Gastrocnemius medialis (tissue), 4 donors: ENCODE data around the gene RAB25. TPM values are rescaled to one million over a fixed set of nuclear protein-coding genes. Genes with fewer than 3 reads are reported as not detected.

Experiments
- ATAC-seq, 2 donors: fragments of 150-250 bp; one replicate each; pipeline ENCODE4 v1.9.1; 2016
- DNase-seq, 2 donors: peaks; one replicate each; pipeline ENCODE4 v3.0.0-alpha.2; 2019
- H3K27ac ChIP-seq, 4 donors: fragments of 200-600 bp; sonication (generic); 1 replicate in 1 of 4; 2 replicates in 3 of 4; pipeline ENCODE4 v1.5.1; 2016 to 2018; ENCODE audit warnings: mild to moderate bottlenecking in 2 of 4, moderate library complexity in 1 of 4
- H3K27me3 ChIP-seq, 3 donors: fragments of 200-600 bp; sonication (generic) in 2 of 3; 1 replicate in 1 of 3; 2 replicates in 2 of 3; pipeline versions ENCODE4 v1.5.1 to v1.6.0; 2016 to 2019; ENCODE audit warnings: mild to moderate bottlenecking in 1 of 3, moderate library complexity in 1 of 3
- H3K36me3 ChIP-seq, 2 donors: fragments of 200-600 bp; sonication (generic) in 1 of 2; one replicate each; pipeline ENCODE4 v1.5.1; 2017 to 2018
- H3K4me1 ChIP-seq, 2 donors: fragments of 200-600 bp; sonication (generic) in 1 of 2; one replicate each; pipeline ENCODE4 v1.5.1; 2016 to 2017; ENCODE audit warnings: mild to moderate bottlenecking in 2 of 2
- H3K4me3 ChIP-seq, 4 donors: fragments of 200-600 bp; sonication (generic) in 3 of 4; 1 replicate in 1 of 4; 2 replicates in 3 of 4; pipeline ENCODE4 v1.5.1; 2016 to 2019; ENCODE audit warnings: mild to moderate bottlenecking in 2 of 4
- H3K9me3 ChIP-seq, 3 donors: fragments of 200-600 bp; sonication (generic) in 2 of 3; 1 replicate in 1 of 3; 2 replicates in 2 of 3; pipeline ENCODE4 v1.5.1; 2016 to 2019
- POLR2A ChIP-seq, 2 donors: fragments of 450-650 bp; IDR thresholded peaks; one replicate each; pipeline ENCODE4 v1.6.1; 2017; ENCODE audit warnings: antibody characterized with exemption in 2 of 2, mild to moderate bottlenecking in 2 of 2, moderate library complexity in 2 of 2
- in situ Hi-C, 4 donors: fragments of 200-750 bp; cut with MboI; loops; one replicate each; pipeline versions ENCODE4 v1.15.0 to v1.8.0; 2017; ENCODE audit warnings: low sequenced_read_pairs in 4 of 4
- intact Hi-C: fragments of 100-400 bp; cut with DNase I; formaldehyde crosslinking; loops from one replicate; pipeline ENCODE4 v1.15.1; 2023; ENCODE audit warnings: low total_unique reads
- total RNA-seq, 4 donors: library from RNA; depleted of rRNA; stranded (reverse); fragments of >200 nt; gene quantifications; one replicate each; pipeline versions ENCODE4 v1.1.0 to v1.2.3, GENCODE V29; 2016
- TF ChIP-seq, protein P1 (sequence below), 5 experiments: fragments of 450-650 bp in 3 of 5; fragments of 200-600 bp in 2 of 5; sonication (generic) in 2 of 5; IDR thresholded peaks in 4 of 5; conservative IDR thresholded peaks in 1 of 5; 1 replicate in 4 of 5; 2 replicates in 1 of 5; pipeline ENCODE4 v1.5.1; 2016 to 2019; ENCODE audit warnings: antibody characterized with exemption in 5 of 5, mild to moderate bottlenecking in 3 of 5, moderate library complexity in 3 of 5

The RAB25 gene
- total RNA-seq, 4 donors from 2014 or later, result 1.2 TPM; not detected in 3

DNA sequence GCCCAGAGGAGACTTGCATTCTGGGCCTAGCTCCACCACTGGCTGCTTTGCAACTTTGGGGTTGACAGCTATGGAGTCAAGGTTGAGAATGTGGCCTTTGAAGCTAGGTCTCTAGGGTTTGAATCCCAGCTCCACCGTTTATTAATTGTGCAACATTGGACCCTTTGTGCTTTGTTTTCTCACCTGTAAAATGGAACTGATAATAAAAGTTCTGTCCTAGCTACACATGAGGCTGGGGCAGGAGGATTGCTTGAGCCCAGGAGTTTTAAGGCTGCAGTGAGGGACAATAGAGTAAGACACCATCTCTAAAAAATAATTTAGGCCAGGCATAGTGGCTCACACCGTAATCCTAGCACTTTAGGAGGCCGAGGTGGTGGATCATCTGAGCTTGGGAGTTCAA is 38.3 kb downstream of the RAB25 start:
- ATAC-seq, result no peak
- TF ChIP-seq, protein P1, sequence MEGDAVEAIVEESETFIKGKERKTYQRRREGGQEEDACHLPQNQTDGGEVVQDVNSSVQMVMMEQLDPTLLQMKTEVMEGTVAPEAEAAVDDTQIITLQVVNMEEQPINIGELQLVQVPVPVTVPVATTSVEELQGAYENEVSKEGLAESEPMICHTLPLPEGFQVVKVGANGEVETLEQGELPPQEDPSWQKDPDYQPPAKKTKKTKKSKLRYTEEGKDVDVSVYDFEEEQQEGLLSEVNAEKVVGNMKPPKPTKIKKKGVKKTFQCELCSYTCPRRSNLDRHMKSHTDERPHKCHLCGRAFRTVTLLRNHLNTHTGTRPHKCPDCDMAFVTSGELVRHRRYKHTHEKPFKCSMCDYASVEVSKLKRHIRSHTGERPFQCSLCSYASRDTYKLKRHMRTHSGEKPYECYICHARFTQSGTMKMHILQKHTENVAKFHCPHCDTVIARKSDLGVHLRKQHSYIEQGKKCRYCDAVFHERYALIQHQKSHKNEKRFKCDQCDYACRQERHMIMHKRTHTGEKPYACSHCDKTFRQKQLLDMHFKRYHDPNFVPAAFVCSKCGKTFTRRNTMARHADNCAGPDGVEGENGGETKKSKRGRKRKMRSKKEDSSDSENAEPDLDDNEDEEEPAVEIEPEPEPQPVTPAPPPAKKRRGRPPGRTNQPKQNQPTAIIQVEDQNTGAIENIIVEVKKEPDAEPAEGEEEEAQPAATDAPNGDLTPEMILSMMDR (IDR thresholded peaks at IDR 0.05 in 4 of 5, conservative IDR thresholded peaks at IDR 0.05 in 1 of 5), result no peak
- TF ChIP-seq POLR2A (IDR thresholded peaks at IDR 0.05), result no peak
- Histone ChIP-seq H3K36me3 (no peaks in the 10 kb centered on the region), H3K27me3 (no peaks in the 10 kb centered on the region), H3K9me3 (no peaks in the 10 kb centered on the region), H3K4me3 (no peak overlapping the region), H3K27ac (no peak overlapping the region), H3K4me1 (peaks cover 31% of the 10 kb centered on the region in 2 donors)
- in situ Hi-C loops, result loop anchor here in 3 of 4 donors (5.0 kb wide), 1 partner anchor 33 kb away; no protein-coding TSS in a partner anchor
- no peak for DNase-seq
- intact Hi-C loops, result loop anchor here (5.0 kb wide), 2 partner anchors 113 to 183 kb away; partner anchors contain the start of genes PMF1, SMG5 and TMEM79

GRCh38 chr1:156100205-156100995 is 39.4 kb downstream of the RAB25 start:
- Histone ChIP-seq H3K27me3 (no peaks in the 10 kb centered on the region), H3K4me1 (peaks cover 40 to 42% of the 10 kb centered on the region in 2 donors), H3K9me3 (no peaks in the 10 kb centered on the region), H3K4me3 (no peak overlapping the region), H3K36me3 (no peaks in the 10 kb centered on the region), H3K27ac (no peak overlapping the region)
- no peak for DNase-seq
- in situ Hi-C loops, result loop anchor here in 1 of 4 donors (25.0 kb wide), 1 partner anchor 387 kb away; no protein-coding TSS in a partner anchor
- no peak for TF ChIP-seq POLR2A (IDR thresholded peaks at IDR 0.05)
- TF ChIP-seq, protein P1 (IDR thresholded peaks at IDR 0.05 in 4 of 5, conservative IDR thresholded peaks at IDR 0.05 in 1 of 5), result no peak
- no peak for ATAC-seq
- intact Hi-C loops, result loop anchor here (10.0 kb wide), 1 partner anchor 364 kb away; no protein-coding TSS in a partner anchor

DNA sequence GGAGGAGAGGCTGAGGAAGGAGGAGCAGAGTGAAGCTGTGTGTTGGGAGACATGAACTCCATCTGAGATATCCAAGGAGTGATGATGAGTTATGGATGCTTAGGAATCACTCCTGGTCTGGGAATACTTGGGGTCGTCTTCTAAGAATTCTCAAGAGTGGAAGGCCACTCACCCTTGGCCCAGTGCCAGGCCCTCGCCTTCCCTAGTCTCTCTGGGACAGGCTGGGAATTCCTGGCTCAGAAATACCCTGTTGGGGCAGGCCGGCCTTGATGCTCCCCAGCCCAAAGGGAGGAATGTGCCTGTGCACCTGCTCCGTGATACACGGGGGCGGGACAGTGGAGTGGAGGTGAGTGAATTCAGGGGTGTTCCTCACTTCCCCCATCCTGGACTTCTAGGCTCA is 40.9 kb downstream of the RAB25 start:
- DNase-seq, result no peak
- Histone ChIP-seq H3K27ac (peak overlapping the region in 3 of 4 donors; percentile 98 to 99 (median 98)), H3K36me3 (no peaks in the 10 kb centered on the region), H3K4me3 (no peak overlapping the region), H3K27me3 (no peaks in the 10 kb centered on the region), H3K4me1 (peaks cover 44 to 48% of the 10 kb centered on the region in 2 donors), H3K9me3 (no peaks in the 10 kb centered on the region)
- TF ChIP-seq POLR2A (IDR thresholded peaks at IDR 0.05), result no peak
- TF ChIP-seq, protein P1 (IDR thresholded peaks at IDR 0.05 in 4 of 5, conservative IDR thresholded peaks at IDR 0.05 in 1 of 5), result no peak
- in situ Hi-C loops (loop anchor here in 1 of 4 donors (25.0 kb wide), 1 partner anchor 385 kb away; no protein-coding TSS in a partner anchor), intact Hi-C loops (loop anchor here (10.0 kb wide), 1 partner anchor 363 kb away; no protein-coding TSS in a partner anchor)
- no peak for ATAC-seq

DNA sequence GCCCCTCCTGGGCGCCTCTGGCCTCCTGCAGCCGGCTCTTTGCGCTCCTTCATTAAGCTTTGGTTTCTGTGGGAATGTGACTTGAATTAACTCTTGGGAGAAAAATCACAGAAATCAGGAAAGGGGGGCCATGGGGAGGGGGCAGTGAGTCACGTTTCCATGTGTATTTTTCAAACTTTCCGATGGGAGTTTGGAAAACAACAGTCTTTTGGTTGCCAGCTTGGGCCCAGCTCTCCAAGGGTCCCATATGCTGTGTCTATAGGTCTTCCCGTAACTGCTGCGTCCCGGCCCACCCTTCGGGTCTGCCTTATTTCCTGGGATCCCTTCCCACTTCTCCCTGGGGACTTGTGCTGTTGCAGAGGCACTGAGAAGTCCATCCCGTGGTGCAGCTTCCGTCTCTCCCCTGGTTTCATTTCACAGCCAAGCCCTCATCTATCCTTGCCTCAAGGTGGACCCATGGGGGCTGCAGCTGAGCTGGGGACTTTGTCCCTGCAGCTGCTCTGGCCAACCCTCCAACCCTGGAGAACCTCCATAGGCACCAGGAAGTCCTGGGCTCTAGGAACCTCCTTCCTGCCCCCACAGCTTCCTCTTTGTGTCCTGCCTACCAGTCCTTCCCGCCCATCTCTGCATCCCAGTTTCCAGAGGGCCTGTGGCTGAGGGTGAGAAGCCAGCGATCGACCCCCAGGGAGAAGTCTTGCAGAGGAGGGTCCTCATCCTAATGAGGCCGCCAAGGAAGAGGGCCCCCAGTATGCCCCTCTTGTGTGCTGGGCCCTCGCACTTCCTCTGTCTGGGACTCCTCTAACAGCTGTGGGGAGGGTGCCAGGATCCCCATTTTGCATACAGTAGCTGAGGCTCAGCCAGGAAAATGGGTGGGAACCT is 41.9 kb downstream of the RAB25 start:
- Histone ChIP-seq H3K4me3 (no peak overlapping the region), H3K27ac (peak overlapping the region; percentile 96 to 99 (median 98)), H3K4me1 (peaks cover 47 to 57% of the 10 kb centered on the region in 2 donors), H3K36me3 (no peaks in the 10 kb centered on the region), H3K27me3 (no peaks in the 10 kb centered on the region), H3K9me3 (no peaks in the 10 kb centered on the region)
- no peak for ATAC-seq
- intact Hi-C loops, result loop anchor here (10.0 kb wide), 1 partner anchor 362 kb away; no protein-coding TSS in a partner anchor
- in situ Hi-C loops, result loop anchor here in 1 of 4 donors (25.0 kb wide), 1 partner anchor 384 kb away; no protein-coding TSS in a partner anchor
- TF ChIP-seq POLR2A (IDR thresholded peaks at IDR 0.05), result no peak
- TF ChIP-seq, protein P1 (IDR thresholded peaks at IDR 0.05 in 4 of 5, conservative IDR thresholded peaks at IDR 0.05 in 1 of 5), result no peak
- no peak for DNase-seq
